ENCODE measurements around the gene ATG10. TPM values are rescaled to one million over a fixed set of nuclear protein-coding genes. Genes with fewer than 3 reads are reported as not detected.
A peak's percentile ranks its signal among the peaks of the same experiment; 100 is the strongest.

ATG10 gene
- total and polyA plus RNA-seq, 2 of the 8 experiments (the other 6 are each of a cell fraction or from before 2014, with no cell fraction given): 3.7 to 8.8 TPM

DNA sequence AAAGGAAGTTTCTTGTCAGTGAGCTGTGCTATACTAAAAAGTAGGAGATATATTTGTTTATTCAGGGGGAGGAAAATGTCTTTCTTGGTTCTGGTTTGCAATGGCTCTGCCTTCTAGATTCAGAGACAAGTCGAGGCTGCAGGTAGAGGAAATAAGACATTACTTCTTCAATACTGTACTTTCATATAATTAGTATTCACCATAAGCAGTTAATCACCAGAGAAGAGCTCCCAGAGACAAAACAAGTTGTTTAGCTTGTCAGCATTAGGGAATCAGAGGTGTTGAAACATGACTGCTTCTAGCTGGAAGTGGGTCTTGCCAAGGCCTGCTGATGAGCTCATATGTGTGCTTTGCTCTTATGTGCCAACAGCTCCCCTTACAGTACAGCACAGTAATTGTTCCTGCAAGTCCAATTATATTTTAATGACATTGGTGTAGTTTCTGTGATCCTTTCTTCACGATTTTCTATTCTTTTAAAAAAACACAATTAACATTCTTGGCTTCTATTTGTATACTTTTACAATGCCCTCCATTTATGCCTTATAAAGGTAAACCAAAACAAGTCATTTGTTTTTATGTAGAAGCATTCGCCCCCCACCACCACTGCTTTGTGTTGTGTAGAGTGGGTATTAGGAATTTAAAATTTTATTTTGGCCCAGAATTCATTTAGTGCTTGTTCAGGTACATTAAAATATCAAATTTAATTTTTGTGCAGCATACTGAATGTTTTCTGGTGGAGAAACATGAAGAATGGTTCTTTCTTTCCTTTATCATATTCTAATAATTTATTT lies 194.1 kb downstream of the ATG10 start:
- no peak overlapping the region for H3K27ac ChIP-seq (ENCODE audit: low read depth, low read length)
- DNase-seq (ENCODE audit: low read depth in 1 of 2, low spot score in 2 of 2) (peak in 1 of 2 experiments; percentile 27), FAIRE-seq (peak; percentile 90)
- H4K91ac ChIP-seq (replicated peaks; ENCODE audit: insufficient read length, low read length): no peak overlapping the region
- H4K8ac ChIP-seq (ENCODE audit: extremely low read depth, insufficient read depth, low read length): no peak overlapping the region
- no peak overlapping the region for H3K4me3 ChIP-seq (ENCODE audit: extremely low read depth in 1 of 4, insufficient read depth in 2 of 4, low read depth in 3 of 4, low read length in 4 of 4)
- ChIA-PET CTCF (ENCODE audit: partially characterized antibody) (interaction anchor here (0.7 to 2.6 kb wide), 36 partner anchors 9 to 741 kb away, joined by 3 to 19 read pairs (median 4); no protein-coding TSS in a partner anchor), POLR2A (ENCODE audit: partially characterized antibody) (interaction anchor here (2.4 kb wide), 1 partner anchor 314 kb away, joined by 7 read pairs; no protein-coding TSS in a partner anchor)
- no peak overlapping the region for H3K23ac ChIP-seq (ENCODE audit: insufficient read length)
- no peaks in the 10 kb centered on the region for H4K20me1 ChIP-seq (replicated peaks in 1 of 2; ENCODE audit: control insufficient read depth in 1 of 2, insufficient read depth in 2 of 2, low read length in 2 of 2)
- H3K4me1 ChIP-seq (replicated peaks in 1 of 4; ENCODE audit: control insufficient read depth in 3 of 4, insufficient read depth in 4 of 4, low read length in 3 of 4): peaks cover 0 to 6% (median 3%) of the 10 kb centered on the region in 4 experiments; a peak in 5 of 7 replicates
- H2BK20ac ChIP-seq (ENCODE audit: low read length): no peak overlapping the region
- no peak overlapping the region for H2AFZ ChIP-seq (ENCODE audit: low read length)
- H2AK5ac ChIP-seq (ENCODE audit: low read depth, low read length): no peak overlapping the region
- no peak overlapping the region for H3K9ac ChIP-seq (replicated peaks in 1 of 4; ENCODE audit: extremely low read depth in 1 of 4, low read depth in 3 of 4, low read length in 3 of 4)
- H3K9me3 ChIP-seq (ENCODE audit: insufficient read depth in 2 of 2, low read depth in 1 of 2, low read length in 1 of 2): no peaks in the 10 kb centered on the region
- TF ChIP-seq RBBP5 (IDR thresholded peaks at IDR 0.05; ENCODE audit: borderline replicate concordance, low read depth, low read length) (no peak), JUND (IDR thresholded peaks at IDR 0.05; ENCODE audit: low read length) (peak; percentile 86), CEBPB (IDR thresholded peaks at IDR 0.05; ENCODE audit: low read depth, low read length) (0 out of 2 replicates have a peak, but pooled peaks have one; percentile 34), RAD21 (IDR thresholded peaks at IDR 0.05 in 1 of 2, conservative IDR thresholded peaks at IDR 0.05 in 1 of 2; ENCODE audit: low read depth in 2 of 2, low read length in 2 of 2) (peak; percentile 92 to 94), MAFK (IDR thresholded peaks at IDR 0.05; ENCODE audit: low read depth, low read length) (no peak)
- TF ChIP-seq, protein P1, sequence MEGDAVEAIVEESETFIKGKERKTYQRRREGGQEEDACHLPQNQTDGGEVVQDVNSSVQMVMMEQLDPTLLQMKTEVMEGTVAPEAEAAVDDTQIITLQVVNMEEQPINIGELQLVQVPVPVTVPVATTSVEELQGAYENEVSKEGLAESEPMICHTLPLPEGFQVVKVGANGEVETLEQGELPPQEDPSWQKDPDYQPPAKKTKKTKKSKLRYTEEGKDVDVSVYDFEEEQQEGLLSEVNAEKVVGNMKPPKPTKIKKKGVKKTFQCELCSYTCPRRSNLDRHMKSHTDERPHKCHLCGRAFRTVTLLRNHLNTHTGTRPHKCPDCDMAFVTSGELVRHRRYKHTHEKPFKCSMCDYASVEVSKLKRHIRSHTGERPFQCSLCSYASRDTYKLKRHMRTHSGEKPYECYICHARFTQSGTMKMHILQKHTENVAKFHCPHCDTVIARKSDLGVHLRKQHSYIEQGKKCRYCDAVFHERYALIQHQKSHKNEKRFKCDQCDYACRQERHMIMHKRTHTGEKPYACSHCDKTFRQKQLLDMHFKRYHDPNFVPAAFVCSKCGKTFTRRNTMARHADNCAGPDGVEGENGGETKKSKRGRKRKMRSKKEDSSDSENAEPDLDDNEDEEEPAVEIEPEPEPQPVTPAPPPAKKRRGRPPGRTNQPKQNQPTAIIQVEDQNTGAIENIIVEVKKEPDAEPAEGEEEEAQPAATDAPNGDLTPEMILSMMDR (IDR thresholded peaks at IDR 0.05; ENCODE audit: control extremely low read depth in 1 of 3, insufficient read depth in 1 of 3, low read depth in 1 of 3, low read length in 3 of 3): peak in 2 of 3 experiments; percentile 64 to 79; a peak in 3 of 4 replicates
- H3K79me2 ChIP-seq (ENCODE audit: control insufficient read depth in 1 of 2, insufficient read depth in 2 of 2, low read length in 2 of 2): no peaks in the 10 kb centered on the region
- no peaks in the 10 kb centered on the region for H3K36me3 ChIP-seq (ENCODE audit: control insufficient read depth in 2 of 4, insufficient read depth in 4 of 4, low read length in 3 of 4)
- H3K23me2 ChIP-seq (ENCODE audit: low read depth, low read length): no peaks in the 10 kb centered on the region; the same call in 1 of the 2 replicates
- H2BK15ac ChIP-seq (ENCODE audit: low read length): no peak overlapping the region
- 57% methylated on average over 3 of the region's 3 CpGs; no CpG with 5 or more reads in 1 of the 2 experiments for whole genome bisulfite sequencing, 2 experiments (ENCODE audit: extremely low coverage in 1 of 2, insufficient coverage in 1 of 2, insufficient read length in 1 of 2, insufficient replicate concordance in 2 of 2, low coverage in 1 of 2, low lambda C conversion rate in 2 of 2, missing lambda C conversion rate in 1 of 2)
- no peak overlapping the region for H2BK120ac ChIP-seq (replicated peaks; ENCODE audit: low read depth, low read length)
- H3K56ac ChIP-seq (replicated peaks; ENCODE audit: insufficient read length, low read depth, low read length): no peak overlapping the region
- H2BK12ac ChIP-seq (ENCODE audit: low read depth, low read length): no peak overlapping the region
- no peak overlapping the region for H2BK5ac ChIP-seq (ENCODE audit: low read depth, low read length)
- no peaks in the 10 kb centered on the region for H3K79me1 ChIP-seq (ENCODE audit: low read depth, low read length)
- no peak overlapping the region for H3K18ac ChIP-seq (ENCODE audit: extremely low read depth, low read length)
- H3K27me3 ChIP-seq (replicated peaks in 1 of 4; ENCODE audit: control insufficient read depth in 3 of 4, extremely low read depth in 1 of 4, insufficient read depth in 3 of 4, low read length in 3 of 4): no peaks in the 10 kb centered on the region
- no peak overlapping the region for H3K4ac ChIP-seq (replicated peaks; ENCODE audit: insufficient read length, low read depth, low read length)
- no peak overlapping the region for H3K14ac ChIP-seq (ENCODE audit: insufficient read length)
- H3K4me2 ChIP-seq (ENCODE audit: insufficient read depth in 1 of 2, low read depth in 2 of 2, low read length in 2 of 2): no peak overlapping the region
- no peak overlapping the region for H4K5ac ChIP-seq (ENCODE audit: insufficient read length, low read depth, low read length)

Measured in H1 (cell line).